Stimulated activated CD8-positive, alpha-beta memory T cell treated with anti-CD3 and anti-CD28 coated beads, Interleukin-7, amount 100 ng/mL, for 24 hours (primary cell): ENCODE results near the gene EPO.

Experiments used
- DNase-seq: peaks from one replicate; pipeline ENCODE4 v3.0.0-alpha.2; 2020; ENCODE audit warnings: low read depth

Gene EPO

DNA sequence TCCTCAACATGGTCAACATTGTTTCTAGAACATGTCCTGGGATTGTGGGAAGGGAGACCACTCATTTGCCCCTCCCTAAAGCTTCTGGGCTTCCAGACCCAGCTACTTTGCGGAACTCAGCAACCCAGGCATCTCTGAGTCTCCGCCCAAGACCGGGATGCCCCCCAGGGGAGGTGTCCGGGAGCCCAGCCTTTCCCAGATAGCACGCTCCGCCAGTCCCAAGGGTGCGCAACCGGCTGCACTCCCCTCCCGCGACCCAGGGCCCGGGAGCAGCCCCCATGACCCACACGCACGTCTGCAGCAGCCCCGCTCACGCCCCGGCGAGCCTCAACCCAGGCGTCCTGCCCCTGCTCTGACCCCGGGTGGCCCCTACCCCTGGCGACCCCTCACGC, at the start of gene EPO:
EPO (plus strand) TSS at position 190 of the 392 bp plus-strand sequence. CDS start 513 bp downstream, outside the sequence.
- no peak for DNase-seq

DNA sequence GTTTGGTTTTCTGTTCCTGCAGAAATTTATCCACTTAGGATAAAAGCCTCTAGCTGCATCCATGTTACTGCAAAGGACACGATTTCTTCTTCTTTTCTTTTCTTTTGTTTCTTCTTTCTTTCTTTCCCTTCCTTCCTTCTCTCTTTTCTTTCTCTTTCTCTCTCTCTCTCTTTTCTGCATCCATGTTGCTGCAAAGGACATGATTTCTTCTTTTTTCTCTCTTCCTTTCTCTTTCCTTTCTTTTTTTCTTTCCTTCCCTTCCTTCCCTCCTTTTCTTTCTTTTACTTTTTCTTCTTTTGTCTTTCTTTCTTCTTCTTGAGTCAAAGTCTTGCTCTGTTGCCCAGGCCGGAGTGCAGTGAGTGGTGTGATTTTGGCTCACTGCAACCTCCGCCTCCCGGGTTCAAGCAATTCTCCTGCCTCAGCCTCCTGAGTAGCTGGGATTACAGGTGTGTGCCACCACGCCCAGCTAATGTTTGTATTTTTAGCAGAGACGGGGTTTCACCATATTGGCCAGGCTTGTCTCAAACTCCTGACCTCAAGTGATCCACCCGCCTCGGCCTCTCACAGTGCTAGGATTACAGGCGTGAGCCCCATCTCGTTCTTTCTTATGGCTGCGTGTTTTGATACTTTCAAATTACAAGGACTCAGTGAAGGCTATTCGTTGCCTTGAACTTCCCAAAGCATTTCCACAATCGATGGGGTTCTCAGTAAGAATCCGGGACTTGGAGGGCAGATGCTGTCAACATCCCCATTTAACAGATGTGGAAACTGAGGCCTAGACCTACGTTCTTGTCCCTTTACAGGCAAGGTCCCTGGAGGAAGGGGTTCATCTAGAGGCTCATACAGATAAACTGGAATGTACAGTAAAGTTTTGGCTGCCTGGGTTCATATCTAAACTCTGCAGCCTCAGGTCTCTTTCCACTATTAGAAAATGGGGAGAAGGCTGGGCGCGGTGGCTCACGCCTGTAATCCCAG, 48.6 kb upstream of the EPO start:
- DNase-seq: no peak

DNA sequence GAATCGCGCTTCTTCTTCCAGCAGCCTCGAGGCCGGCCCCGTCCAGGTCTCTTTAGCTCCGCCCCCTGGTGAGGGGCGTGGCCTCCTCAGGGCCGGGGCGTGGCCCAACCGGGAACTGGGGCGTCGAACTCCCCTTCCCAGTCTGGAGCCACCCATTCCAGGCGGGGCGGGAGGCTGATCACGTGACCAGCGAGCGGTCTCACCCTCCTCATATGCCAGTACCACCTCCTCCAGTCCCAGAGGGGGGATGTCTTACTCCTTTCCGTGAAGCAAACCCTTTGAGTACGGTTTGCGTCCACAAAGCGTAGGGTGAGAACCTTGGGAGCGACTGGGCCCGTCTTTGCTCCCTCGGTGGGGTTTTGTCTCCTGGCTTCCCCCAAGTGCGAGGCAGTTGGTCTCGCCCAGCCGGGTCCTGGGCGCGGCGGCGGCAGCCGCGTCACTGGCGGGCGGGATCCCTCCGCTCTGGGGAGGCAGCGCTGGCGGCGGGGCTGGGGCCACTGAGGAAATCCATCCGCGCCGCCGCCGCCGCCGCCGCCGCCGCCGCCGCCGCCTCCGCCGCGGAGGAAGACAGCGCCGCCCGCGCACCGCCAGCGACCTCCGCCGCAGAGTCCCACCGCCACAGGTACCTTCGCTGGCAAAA, 46.8 kb upstream of the EPO start, which contains the start of gene GNB2:
GNB2 (plus strand) TSS at position 439 of the 640 bp plus-strand sequence. CDS start 2,526 bp downstream, outside the sequence.
- DNase-seq: peak; percentile 98

DNA sequence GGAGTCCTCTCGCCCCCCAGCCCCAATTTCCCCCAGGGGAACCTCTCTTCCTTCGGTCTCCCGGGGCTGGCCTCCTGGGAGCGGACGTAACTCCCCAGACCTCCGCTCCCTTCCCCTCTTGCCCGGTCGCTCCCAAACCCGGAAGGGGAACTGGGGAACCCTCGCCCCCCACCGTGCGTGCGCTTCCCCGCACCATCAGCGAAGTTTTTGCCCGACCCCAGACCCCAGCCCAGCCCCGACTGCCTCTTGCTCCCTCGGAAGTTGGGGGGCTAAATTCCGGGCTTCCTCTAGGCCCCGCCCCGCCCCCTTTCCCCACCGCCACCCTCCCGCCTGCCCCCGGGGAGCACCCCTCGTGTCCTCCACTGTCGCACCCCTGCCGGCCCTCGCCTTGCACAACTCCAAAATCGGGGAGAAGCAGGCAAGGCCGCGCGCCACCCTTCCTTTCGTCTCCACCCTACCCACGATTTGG, 46.3 kb upstream of the EPO start:
- no peak for DNase-seq

DNA sequence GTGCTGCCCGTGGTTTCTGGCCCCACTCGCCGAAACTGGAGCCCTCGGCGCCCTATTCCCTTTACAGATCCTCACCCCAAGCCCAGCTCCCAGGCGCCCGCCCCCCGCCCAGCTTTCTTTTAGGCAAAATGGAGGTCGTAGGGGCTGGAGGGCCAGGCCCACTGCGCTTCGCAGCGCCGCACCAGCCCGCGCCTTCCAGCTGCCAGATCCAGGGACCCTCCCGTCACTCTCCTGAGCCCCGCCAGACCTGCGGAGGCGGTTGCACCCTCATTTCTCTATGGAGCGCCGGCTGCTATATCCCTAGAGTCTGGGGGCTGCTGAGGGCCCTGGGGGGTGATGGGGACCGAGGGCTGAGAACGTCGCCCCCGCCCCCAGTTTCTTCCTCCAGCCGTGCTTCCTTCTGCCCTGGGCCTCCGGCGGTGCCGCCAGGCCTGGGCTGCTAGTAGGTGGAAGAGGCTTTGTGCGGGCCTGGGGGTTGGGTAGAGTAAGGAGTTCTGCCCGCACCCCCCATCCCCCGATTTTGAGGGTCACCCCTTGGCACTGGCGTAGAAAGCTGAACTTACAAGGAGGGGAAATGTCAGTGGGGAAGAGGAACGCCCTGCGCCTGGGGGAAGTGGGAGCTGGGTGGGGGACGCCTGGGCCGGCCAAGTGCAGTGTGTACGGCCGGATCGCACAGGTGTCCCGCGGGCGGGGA, 45.7 kb upstream of the EPO start:
- no peak for DNase-seq

DNA sequence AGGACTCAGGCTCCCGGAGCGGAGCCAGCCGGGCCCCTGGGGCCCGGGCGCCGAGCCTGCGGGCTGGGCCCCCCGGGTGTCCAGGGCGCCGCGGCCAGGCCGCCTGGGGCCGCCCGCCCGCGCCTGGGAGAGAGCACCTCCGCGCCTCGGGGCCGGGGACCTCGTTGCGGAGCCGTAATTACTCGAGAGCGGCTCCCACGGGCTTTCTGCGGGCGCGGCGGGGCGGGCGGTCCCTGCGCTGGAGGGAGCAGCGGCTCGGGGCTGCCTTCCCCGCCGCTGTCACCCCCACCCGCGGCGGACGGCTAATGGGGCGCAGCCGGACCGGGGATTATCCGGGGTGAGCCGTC, 45.2 kb upstream of the EPO start:
- no peak for DNase-seq

DNA sequence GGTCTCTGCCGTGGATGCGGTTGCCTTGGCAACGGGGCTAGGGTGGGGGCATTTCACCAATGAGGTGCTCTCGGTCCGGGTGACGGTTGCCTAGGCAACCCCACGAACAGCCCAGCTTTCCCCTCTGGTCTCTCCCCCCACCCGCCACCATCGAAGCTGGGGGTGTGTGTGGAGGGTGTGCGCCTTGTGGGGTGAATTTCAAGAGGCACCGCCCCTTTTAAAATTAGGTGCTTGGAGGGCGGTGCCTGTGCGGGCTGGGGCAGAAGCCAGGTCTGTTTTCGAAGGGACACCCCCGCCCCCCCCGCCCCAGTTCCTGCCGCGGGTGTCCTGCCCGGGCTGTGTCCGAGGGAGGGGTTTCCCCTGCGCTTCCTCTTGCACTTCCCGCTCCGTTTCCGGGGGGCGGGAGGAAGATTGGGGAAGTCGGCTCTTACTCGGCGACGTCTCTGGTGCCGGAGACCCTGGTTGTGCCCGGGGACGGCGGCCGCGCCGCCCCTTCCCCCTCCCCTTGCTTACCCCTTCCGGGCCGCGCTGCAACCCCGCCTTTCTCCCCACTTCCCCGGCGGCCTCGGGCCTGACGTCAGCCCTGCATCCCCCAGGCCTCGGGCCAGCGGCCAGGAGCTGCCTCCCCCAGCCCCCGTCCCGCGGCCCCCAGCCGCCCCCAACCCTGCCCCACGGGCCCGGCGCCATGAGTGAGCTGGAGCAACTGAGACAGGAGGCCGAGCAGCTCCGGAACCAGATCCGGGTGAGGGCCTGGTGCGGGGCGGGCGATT, 44.5 kb upstream of the EPO start:
- DNase-seq: peak; percentile 54

DNA sequence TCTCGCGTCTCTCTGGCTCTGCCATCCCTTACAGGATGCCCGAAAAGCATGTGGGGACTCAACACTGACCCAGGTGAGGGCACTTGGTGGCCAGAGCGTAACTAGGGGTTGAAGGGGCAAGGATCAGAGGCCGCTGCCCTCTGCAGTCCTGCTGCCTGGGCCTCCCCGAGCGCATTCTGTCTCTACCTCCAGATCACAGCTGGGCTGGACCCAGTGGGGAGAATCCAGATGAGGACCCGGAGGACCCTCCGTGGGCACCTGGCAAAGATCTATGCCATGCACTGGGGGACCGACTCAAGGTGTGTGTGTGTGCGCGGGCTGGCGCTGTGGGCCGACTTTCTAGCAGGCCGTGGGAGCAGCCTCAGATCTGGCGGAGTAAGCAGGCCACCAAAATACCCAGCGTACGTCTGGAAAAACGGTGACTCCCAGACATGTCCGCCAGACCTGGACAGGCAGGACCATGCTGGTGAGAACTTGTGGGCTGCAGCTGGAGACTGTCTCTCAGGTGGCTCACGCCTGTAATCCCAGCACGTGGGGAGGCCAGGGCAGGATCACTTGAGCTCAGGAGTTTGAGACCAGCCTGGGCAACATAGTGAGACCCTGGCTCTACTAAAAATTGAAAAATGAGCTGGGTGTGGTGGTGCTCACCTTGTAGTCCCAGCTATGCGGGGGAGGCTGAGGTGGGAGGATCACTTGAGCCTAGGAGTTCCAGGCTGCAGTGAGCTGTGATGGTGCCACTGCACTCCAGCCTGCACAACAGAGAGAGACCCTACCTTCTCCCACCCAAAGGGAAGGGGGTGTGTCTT, 43.6 kb upstream of the EPO start:
- no peak for DNase-seq

DNA sequence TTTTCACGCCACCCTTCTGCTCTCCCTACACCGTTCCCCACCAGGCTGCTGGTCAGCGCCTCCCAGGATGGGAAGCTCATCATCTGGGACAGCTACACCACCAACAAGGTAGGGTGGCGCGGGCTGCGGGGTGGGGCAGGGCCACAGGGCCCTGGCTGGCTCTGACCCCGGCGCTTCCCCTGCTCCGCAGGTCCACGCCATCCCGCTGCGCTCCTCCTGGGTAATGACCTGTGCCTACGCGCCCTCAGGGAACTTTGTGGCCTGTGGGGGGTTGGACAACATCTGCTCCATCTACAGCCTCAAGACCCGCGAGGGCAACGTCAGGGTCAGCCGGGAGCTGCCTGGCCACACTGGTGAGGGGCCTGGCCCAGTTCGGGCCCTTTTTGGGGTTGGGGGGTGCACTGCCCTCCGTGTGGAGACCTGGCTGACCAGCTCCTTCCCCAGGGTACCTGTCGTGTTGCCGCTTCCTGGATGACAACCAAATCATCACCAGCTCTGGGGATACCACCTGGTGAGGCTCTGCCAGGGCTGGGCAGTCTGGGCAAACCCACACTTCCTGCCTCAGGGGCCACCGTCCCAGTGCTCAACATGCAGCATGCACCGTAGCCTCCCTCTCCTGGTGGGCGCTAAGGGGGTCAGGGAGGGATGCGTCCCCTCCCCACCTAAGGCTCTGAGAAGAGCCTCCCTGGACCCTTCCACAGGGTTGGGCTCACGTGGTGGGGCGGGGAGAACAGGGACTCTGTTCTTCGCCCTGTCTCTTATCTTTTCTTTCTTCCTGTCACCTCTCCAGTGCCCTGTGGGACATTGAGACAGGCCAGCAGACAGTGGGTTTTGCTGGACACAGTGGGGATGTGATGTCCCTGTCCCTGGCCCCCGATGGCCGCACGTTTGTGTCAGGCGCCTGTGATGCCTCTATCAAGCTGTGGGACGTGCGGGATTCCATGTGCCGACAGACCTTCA, 42.7 kb upstream of the EPO start:
- no peak for DNase-seq

DNA sequence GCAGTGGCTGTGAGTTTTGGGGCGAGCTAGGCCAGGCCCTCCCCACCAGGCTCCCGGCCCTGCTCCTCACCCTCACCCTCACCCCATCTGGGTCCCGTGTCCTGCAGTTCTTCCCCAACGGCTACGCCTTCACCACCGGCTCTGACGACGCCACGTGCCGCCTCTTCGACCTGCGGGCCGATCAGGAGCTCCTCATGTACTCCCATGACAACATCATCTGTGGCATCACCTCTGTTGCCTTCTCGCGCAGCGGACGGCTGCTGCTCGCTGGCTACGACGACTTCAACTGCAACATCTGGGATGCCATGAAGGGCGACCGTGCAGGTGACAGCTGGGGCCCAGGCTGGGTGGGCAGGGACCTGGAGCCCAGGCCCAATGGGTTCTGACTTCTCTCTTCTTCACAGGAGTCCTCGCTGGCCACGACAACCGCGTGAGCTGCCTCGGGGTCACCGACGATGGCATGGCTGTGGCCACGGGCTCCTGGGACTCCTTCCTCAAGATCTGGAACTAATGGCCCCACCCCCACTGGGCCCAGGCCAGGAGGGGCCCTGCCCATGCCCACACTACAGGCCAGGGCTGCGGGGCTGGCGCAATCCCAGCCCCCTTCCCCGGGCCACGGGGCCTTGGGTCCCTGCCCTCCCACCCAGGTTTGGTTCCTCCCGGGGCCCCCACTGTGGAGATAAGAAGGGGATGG, 41.8 kb upstream of the EPO start:
- DNase-seq: no peak

DNA sequence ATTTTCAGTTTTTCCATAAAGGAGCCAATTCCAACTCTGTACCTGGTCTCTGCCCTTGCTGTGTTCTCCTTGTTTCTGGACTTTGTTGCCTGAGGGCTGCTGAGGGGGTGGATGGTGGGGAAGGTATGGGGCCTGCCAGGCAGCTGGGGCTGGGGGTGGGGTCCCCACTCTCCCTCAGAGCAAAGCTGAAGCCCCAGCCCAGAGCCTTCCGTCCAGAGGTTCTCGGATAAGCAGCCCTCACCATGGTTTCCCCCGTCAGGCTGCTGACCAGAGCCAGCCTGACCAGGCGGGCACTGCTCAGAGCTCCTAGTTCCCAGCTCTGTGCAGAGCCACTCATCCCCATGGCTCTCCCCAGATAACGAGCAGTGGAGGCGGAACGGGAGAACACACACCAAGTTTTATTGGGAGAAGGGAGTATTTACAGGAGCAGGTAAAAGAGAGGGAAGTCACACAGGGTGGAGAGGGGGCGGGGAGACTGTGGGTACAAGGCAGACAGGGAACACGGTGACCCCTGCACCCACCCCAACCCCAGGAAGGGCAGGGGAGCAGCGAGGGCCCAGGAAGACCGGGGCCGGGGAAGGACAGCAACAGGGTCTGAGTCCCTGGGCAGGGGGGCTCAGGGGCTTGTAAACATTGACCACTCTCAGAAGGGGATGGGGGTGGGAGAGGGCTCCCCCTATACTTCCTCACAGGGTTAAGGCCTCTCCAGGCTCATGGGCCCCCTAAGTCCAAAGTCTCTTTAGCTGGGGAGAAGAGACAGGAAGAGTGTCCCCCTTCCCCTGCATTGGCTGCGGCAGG, 40.9 kb upstream of the EPO start:
- no peak for DNase-seq

DNA sequence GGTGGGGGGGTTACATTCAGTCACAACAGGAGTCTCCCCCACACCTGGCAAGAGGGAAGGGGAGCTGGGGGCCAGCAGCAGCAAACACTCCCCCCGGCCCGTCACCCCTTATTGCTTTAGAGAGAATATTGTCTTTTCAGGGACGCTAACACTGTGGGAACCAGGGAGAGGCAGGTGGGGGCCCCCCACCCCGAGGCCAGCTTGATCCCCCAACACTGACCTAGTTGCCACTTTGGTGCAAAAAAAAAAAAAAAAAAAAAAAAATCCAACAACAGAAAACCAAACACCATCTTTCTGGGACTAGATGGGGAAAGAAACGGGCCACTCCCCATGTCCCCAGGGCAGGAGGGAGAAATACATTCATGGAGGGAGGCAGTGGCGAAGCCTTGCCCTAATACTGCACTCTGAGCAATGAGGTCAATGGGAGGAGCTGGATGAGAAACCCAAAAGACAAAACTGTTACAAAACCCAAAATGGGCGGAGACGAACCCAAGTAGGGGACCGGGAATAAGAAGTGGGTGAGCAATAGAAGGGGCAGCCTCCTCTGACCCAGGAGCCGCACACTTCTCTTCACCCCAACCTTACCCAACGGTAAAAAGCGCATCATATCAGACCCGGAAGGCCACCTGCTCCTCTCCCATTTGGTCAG, 40.2 kb upstream of the EPO start:
- DNase-seq: no peak

DNA sequence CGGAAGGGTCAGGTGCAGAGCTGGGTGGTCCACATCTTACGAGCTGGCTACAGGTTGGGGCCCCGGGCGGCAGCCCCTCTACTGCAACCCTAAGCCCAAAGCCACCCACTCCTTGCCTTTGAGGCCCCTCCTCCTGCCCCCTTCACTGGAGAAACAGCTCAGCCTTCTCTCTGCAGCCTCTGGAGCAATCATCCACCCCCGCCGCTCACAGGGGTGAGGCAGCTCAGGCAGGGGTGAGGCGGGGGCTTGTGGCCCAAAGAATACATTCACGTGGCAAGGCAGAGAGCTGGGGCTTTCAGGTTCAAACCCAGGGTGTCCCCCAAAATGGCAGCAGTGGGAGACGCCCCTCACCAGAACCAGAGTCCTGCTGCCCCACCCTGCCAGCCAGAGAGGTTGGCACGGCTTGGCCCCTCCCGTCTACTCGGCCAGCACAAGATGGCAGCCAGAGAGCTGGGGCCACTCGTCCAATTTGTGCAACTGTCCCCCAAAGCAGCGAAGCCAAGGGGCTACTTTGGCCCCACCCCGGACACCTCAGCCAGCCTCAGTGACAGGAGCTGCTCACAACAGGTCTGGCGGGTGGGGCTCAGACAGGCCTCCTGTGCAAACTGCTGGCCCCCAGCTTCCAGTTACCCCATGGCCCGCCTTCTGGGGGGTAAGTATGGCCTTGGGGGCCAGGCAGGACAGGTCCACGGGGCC, 39.5 kb upstream of the EPO start:
- no peak for DNase-seq

DNA sequence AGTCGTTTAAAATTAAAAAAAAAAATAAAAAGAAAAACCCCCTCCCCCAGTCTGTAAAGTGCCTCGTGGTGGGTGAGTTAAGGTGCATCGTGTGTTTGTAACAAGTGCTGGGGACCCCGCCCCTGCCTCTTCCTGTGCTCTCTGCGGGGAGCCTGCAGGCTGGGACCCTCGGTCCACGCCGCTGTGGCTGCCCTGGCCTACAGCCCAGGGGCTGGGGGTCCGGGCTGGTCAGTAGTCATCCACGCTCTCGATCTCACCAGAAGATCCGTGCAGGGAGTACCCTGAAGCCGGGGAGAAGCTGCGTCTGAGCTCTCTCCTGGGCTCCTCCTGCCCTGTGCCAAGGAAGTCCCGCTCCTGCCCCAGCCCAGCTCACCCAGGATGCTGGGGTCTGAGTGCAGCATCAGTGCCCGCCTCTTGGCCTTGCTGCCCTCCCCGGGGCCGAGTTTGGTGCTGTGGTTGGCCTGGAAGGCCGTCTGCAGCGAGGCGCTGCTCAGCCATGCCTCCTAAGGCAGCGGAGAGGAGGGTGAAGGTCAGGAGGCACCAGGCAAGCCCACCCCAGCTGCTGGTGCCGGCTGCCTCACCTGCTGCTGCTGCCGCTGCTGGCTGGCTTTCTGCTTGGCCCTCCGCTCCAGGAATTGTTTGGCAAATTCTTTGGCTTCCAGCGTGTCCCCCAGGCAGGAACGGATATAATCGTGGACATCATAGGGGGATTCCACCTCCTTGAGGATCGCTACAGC, 38.6 kb upstream of the EPO start:
- no peak for DNase-seq

DNA sequence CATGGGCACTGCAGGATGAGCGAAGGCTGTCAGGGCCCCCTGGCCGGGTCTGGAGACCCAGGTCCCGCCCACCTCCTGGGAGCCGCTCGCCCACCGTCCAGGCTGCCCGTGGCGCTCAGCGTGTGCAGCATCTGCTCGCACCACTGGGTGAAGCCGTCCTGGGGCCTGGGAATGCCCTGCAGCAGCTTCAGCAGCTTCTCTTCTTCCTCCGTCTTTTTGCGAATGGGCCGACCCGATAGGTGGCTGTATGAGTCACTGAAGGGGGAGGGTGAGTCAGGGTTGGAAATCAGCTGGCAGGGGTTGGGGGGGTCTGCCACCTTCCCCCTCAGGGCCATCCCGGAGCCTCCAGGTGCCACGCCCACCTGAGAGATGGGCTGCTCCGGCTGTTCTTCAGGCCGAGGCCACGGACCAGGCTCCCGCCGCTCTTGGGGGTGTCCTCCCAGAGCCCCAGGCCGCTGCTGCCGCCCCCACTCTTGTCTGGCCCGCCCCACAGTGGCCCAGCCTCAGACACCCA, 38.0 kb upstream of the EPO start:
- no peak for DNase-seq

DNA sequence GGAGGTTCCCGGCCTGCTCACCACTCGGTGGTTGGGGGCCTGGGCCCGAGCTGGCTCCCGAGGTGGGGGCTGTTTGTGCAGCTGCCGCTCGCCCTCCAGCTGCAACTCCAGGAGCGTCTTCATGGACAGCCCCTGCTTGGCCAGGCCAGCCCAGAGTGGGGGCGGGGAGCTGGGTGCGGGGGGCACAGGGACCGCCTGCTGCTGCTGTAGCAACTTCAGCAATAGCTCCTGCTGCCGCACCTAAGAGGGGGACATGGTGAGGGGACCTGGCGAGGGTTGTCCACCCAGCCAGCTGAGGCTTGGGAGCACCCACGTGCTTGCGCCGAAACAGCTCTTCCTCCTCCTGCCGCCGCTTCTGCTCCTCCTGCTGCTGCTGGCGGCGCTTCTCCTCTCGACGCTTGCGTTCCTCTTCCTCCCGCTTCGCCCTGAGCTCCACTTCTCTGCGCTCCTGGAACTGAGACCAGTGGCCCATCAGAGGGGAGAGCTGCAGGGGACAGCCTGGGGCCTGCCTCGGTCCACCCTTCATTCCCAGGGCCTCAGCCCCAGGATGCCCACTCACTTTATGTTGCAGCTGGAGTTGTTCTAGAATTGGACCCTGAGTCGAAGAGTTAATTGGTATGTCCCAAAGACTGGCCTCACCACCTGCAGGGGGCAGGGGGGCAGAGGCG, 37.1 kb upstream of the EPO start:
- no peak for DNase-seq
